GM12801 (cell line): ENCODE measurements around the gene CCN2.

Source experiments
- CTCF ChIP-seq: IDR thresholded peaks from one replicate; pipeline ENCODE4 v1.5.1; 2011; ENCODE audit warnings: control low read depth; ENCODE audit not compliant: insufficient read length; ENCODE audit errors: extremely low read depth

The CCN2 gene

DNA sequence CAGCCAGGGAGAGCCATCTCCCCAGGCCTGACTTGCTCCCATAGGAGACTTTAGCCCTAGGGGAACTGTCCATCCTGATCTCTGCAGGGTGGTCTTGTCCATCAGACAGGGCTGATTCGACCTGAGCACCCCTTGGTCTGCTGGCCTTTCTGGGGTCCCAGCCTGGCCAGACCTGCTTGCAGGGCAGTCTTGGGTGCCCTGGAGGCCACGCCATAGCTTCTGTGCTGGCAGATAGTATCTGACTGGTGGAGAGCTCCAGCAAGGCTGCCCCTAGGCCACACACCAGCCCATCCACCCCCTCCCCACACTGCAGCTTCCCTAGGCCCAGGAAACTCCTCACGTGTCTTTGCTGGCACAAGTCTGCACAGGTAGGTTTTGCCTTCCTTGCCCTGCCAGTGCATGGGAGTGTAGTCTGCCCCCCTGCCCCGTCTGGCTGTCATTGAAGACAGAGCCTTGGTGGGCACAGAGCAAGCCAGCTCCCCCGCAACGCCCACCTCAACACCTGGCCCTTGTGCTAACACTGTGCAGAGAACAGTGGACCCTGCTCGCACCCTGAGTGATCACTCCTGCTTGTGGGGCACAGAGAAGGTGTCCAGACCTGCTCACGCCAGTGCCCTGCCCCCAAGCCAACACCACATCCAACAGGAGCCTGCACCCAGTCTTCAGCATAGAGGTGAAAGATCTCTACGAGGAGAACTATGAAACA, 32.4 kb downstream of the CCN2 start:
- no peak for TF ChIP-seq CTCF

DNA sequence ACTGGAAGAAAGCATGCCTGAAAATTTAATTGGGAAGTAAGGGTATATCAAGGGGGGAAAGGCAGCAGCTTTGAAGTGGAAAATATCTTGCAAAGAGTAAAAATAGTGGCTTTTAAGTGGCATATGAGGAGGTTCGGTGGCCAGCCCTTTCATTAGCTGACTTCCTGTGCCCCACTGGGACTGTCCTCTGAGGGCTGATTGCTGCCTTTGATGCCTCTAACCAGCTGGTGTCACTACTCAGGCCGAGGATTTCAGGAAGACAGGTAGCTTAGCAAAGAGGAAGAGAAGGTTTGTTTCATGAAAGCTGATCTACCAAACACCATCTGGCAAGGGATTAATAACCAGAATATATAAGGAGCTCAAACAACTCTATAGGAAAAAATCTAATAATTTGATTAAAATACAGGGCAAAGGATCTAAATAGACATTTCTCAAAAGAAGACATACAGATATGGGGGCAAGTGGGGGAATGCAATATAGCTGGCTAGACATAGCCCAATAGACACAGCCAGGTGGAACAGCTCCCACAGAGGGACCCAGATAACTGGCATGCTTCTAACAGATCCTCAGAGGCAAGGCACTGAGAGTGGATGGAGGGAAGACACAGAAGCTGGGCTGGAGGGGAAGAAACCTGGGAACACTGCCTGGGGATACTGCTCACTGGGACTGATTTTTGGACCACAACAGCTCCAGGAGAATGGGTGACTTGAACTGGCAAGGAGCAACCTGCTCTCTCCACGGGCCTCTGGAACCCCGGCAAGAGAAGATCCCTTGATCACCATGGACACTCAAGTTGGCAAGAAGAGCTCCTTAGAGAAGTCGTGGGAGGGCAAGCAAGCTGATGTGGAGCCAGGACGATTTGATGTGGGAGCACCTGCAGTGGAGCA, 33.2 kb downstream of the CCN2 start:
- no peak for TF ChIP-seq CTCF

DNA sequence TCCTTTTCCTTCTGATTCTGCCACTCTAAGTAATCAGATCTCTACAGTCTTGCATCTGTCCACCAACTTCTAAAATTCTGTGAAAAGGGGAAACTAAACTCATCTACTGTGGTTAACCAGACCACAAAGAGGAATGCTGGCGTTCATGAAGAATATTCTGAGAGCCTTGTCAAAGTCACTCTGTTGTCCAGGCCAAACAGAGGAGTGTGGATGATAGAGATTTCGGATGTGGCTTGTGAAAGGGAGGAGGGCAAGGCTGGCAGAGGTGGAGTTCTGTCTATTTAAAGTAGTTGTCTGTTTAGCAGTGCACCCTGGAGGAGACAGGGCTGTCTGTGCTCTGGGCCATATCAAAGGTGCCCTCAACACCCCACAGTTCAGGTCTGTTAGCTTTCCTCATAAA, 33.9 kb downstream of the CCN2 start:
- TF ChIP-seq CTCF: no peak

- TF ChIP-seq CTCF: no peak
Measured at GRCh38 chr6:131916847-131917246, 34.3 kb downstream of the CCN2 start.

GRCh38 chr6:131914967-131915751, 36.0 kb downstream of the CCN2 start:
- no peak for TF ChIP-seq CTCF

DNA sequence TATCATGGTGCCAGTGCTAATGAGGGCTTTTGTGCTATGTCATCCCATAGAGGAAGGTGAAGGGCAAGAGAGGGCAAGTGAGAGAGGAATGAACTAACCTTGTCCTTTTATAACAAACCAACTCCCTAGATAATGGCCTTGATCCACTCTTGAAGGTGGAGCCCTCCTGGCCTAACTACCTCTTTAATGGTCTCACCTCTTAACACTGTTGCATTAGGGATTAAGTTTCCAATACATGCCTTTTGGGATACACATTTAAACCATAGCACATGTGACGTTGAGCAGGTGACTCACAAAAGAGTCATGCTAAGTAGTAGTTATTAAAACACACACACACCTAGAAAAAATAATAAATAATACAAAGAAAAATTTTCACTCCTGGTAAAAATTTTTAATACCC, 36.9 kb downstream of the CCN2 start:
- no peak for TF ChIP-seq CTCF

- TF ChIP-seq CTCF: no peak
Measured at GRCh38 chr6:131911951-131912350, 39.2 kb downstream of the CCN2 start.
